ENCODE measurements around the gene RPP21. TPM values are rescaled to one million over a fixed set of nuclear protein-coding genes. Genes with fewer than 3 reads are reported as not detected.

RPP21 gene
- total RNA-seq, 1 experiment from 2014 or later = 64.0 TPM

GRCh38 chr6:30355281-30355680 is 10.3 kb downstream of the RPP21 start:
- no peak overlapping the region for H3K23ac ChIP-seq (ENCODE audit: insufficient read length, low read depth, low read length)
- no peak overlapping the region for H3K27ac ChIP-seq (ENCODE audit: insufficient read length, low read depth, low read length)
- H4K8ac ChIP-seq (replicated peaks; ENCODE audit: insufficient read length, low read depth, low read length) = no peak overlapping the region
- H3K36me3 Mint-ChIP-seq (ENCODE audit: insufficient read depth in 1 of 3, low read depth in 3 of 3) = no peaks in the 10 kb centered on the region
- no CpG with 5 or more reads among the region's 4 CpGs for WGBS (ENCODE audit: extremely low coverage, insufficient read length, low lambda C conversion rate)
- no peaks in the 10 kb centered on the region for H3K9me3 ChIP-seq (ENCODE audit: control insufficient read depth, low read depth, low read length)
- H3K27me3 Mint-ChIP-seq (ENCODE audit: low read depth) = peaks cover 32% of the 10 kb centered on the region
- H3K4me3 Mint-ChIP-seq = no peak overlapping the region
- no peak overlapping the region for H2BK12ac ChIP-seq (ENCODE audit: insufficient read length, low read depth, low read length)
- no peak for DNase-seq
- H3K14ac ChIP-seq (ENCODE audit: insufficient read depth, low read length) = no peak overlapping the region
- H4K5ac ChIP-seq (ENCODE audit: insufficient read length, low read depth, low read length) = no peak overlapping the region
- no peak overlapping the region for H2BK15ac ChIP-seq (ENCODE audit: low read depth, low read length)
- no peak overlapping the region for H3K18ac ChIP-seq (ENCODE audit: insufficient read length, low read depth, low read length)
- H3K4me1 Mint-ChIP-seq = peaks cover 8 to 9% of the 10 kb centered on the region in 2 experiments
- H2BK20ac ChIP-seq (ENCODE audit: low read depth, low read length, poor library complexity, severe bottlenecking) = no peak overlapping the region
- H4K20me1 ChIP-seq (ENCODE audit: control insufficient read depth, insufficient read depth, insufficient read length) = no peaks in the 10 kb centered on the region
- H3K56ac ChIP-seq (ENCODE audit: insufficient read length, low read depth, low read length) = no peak overlapping the region
- 0 out of 2 replicates have a peak, but pooled peaks cover 2% of the 10 kb centered on the region for H3K4me1 ChIP-seq (ENCODE audit: insufficient read depth, low read length)
- no peak overlapping the region for H2AK5ac ChIP-seq (ENCODE audit: insufficient read length, low read length)
- no peak overlapping the region for H3K4ac ChIP-seq (ENCODE audit: low read depth, low read length)
- H3K27me3 ChIP-seq (ENCODE audit: insufficient read depth, low read length) = peaks cover 4% of the 10 kb centered on the region; the same call in 1 of the 2 replicates
- no peak overlapping the region for H4K91ac ChIP-seq (ENCODE audit: insufficient read length, low read depth, low read length)
- H2AFZ ChIP-seq (ENCODE audit: low read length) = peak overlapping the region; percentile 92
- H3K79me2 ChIP-seq (ENCODE audit: insufficient read depth, low read length) = no peaks in the 10 kb centered on the region
- H3K9me3 Mint-ChIP-seq = no peaks in the 10 kb centered on the region
- H3K4me2 ChIP-seq (ENCODE audit: insufficient read depth, insufficient read length, low read length) = no peak overlapping the region
- H2BK5ac ChIP-seq (ENCODE audit: insufficient read length, low read length) = no peak overlapping the region
- TF ChIP-seq, protein P1, sequence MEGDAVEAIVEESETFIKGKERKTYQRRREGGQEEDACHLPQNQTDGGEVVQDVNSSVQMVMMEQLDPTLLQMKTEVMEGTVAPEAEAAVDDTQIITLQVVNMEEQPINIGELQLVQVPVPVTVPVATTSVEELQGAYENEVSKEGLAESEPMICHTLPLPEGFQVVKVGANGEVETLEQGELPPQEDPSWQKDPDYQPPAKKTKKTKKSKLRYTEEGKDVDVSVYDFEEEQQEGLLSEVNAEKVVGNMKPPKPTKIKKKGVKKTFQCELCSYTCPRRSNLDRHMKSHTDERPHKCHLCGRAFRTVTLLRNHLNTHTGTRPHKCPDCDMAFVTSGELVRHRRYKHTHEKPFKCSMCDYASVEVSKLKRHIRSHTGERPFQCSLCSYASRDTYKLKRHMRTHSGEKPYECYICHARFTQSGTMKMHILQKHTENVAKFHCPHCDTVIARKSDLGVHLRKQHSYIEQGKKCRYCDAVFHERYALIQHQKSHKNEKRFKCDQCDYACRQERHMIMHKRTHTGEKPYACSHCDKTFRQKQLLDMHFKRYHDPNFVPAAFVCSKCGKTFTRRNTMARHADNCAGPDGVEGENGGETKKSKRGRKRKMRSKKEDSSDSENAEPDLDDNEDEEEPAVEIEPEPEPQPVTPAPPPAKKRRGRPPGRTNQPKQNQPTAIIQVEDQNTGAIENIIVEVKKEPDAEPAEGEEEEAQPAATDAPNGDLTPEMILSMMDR (conservative IDR thresholded peaks at IDR 0.05) = no peak
- no peaks in the 10 kb centered on the region for H3K79me1 ChIP-seq (ENCODE audit: insufficient read depth, low read depth, low read length, poor library complexity, severe bottlenecking)
- no peak overlapping the region for H3T11ph ChIP-seq (ENCODE audit: low read length)
- peaks cover 7% of the 10 kb centered on the region for H3K23me2 ChIP-seq (ENCODE audit: insufficient read length, low read depth, low read length, poor library complexity, severe bottlenecking)
- H2BK120ac ChIP-seq (ENCODE audit: low read depth, low read length, poor library complexity, severe bottlenecking) = no peak overlapping the region
- no peak overlapping the region for H3K9ac ChIP-seq (ENCODE audit: extremely low read depth, insufficient read length, low read length)
- no peak overlapping the region for H3K27ac Mint-ChIP-seq
